Measurements from ENCODE around the gene THADA. TPM values are rescaled to one million over a fixed set of nuclear protein-coding genes. Genes with fewer than 3 reads are reported as not detected.
A peak's percentile ranks its signal among the peaks of the same experiment; 100 is the strongest.

Gene THADA
- polyA plus RNA-seq, 3 donors, result 7.3 to 11.2 (median 9.7) TPM

- Mint-ChIP-seq H3K27me3 (ENCODE audit: low read depth in 3 of 3) (no peaks in the 10 kb centered on the region), H3K9me3 (peaks cover 0 to 2% (median 0%) of the 10 kb centered on the region in 7 donors), H3K27ac (no peak overlapping the region), H3K4me3 (no peak overlapping the region), H3K4me1 (no peaks in the 10 kb centered on the region), H3K36me3 (peaks cover 64 to 85% of the 10 kb centered on the region in 2 donors)
- whole genome bisulfite sequencing (ENCODE audit: insufficient coverage), result 96% methylated on average over 4 of the region's 5 CpGs
- Histone ChIP-seq H4K20me1 (ENCODE audit: insufficient read depth, low read length) (no peaks in the 10 kb centered on the region), H3K4me2 (replicated peaks; ENCODE audit: extremely low read depth, low read length, poor library complexity, severe bottlenecking) (no peak overlapping the region), H3K27me3 (ENCODE audit: control insufficient read depth in 2 of 2, insufficient read depth in 2 of 2, low read length in 2 of 2) (no peaks in the 10 kb centered on the region), H3K27ac (ENCODE audit: low read depth in 1 of 2, low read length in 2 of 2) (no peak overlapping the region), H3K4me3 (replicated peaks in 1 of 3; ENCODE audit: low read depth in 2 of 3, low read length in 3 of 3) (no peak overlapping the region), H3K9me3 (replicated peaks in 1 of 2; ENCODE audit: control insufficient read depth in 1 of 2, insufficient read depth in 1 of 2, low read length in 2 of 2) (no peaks in the 10 kb centered on the region), H3K9ac (ENCODE audit: insufficient read depth, low read length, poor library complexity, severe bottlenecking) (no peak overlapping the region), H2AFZ (ENCODE audit: insufficient read depth, low read depth, low read length, poor library complexity, severe bottlenecking) (no peak overlapping the region), H3K79me2 (ENCODE audit: insufficient read depth, low read length) (no peaks in the 10 kb centered on the region), H3K4me1 (ENCODE audit: control insufficient read depth in 1 of 2, insufficient read depth in 2 of 2, low read length in 2 of 2) (no peaks in the 10 kb centered on the region), H3K36me3 (replicated peaks in 1 of 2; ENCODE audit: control insufficient read depth in 1 of 2, insufficient read depth in 2 of 2, low read length in 2 of 2) (peaks cover 80 to 90% of the 10 kb centered on the region in 2 donors)
- TF ChIP-seq CTCF (IDR thresholded peaks at IDR 0.05), result no peak
- DNase-seq, result no peak
- intact Hi-C loops (cut with micrococcal nuclease), result loop anchor here (2.0 to 10.0 kb wide), 3 partner anchors 632 to 755 kb away; no protein-coding TSS in a partner anchor
Measured at GRCh38 chr2:43579275-43579981, 16.4 kb downstream of the THADA start.

GRCh38 chr2:43576981-43577892 lies 18.6 kb downstream of the THADA start:
- no peak overlapping the region for H2AFZ ChIP-seq (ENCODE audit: insufficient read depth, low read depth, low read length, poor library complexity, severe bottlenecking)
- WGBS (ENCODE audit: insufficient coverage), result 86% methylated on average over 4 of the region's 8 CpGs
- intact Hi-C loops (cut with micrococcal nuclease), result loop anchor here in 1 of 2 donors (5.0 to 10.0 kb wide), 2 partner anchors 630 to 752 kb away; no protein-coding TSS in a partner anchor
- H3K27ac ChIP-seq (ENCODE audit: low read depth in 1 of 2, low read length in 2 of 2), result no peak overlapping the region
- no peak overlapping the region for H3K4me2 ChIP-seq (replicated peaks; ENCODE audit: extremely low read depth, low read length, poor library complexity, severe bottlenecking)
- H3K27me3 Mint-ChIP-seq (ENCODE audit: low read depth in 3 of 3), result no peaks in the 10 kb centered on the region
- no peak overlapping the region for H3K4me3 Mint-ChIP-seq
- H3K36me3 ChIP-seq (replicated peaks in 1 of 2; ENCODE audit: control insufficient read depth in 1 of 2, insufficient read depth in 2 of 2, low read length in 2 of 2), result peaks cover 77 to 90% of the 10 kb centered on the region in 2 donors
- H3K4me3 ChIP-seq (replicated peaks in 1 of 3; ENCODE audit: low read depth in 2 of 3, low read length in 3 of 3), result no peak overlapping the region
- H3K4me1 ChIP-seq (ENCODE audit: control insufficient read depth in 1 of 2, insufficient read depth in 2 of 2, low read length in 2 of 2), result no peaks in the 10 kb centered on the region
- H3K4me1 Mint-ChIP-seq, result no peaks in the 10 kb centered on the region
- no peaks in the 10 kb centered on the region for H3K27me3 ChIP-seq (ENCODE audit: control insufficient read depth in 2 of 2, insufficient read depth in 2 of 2, low read length in 2 of 2)
- DNase-seq, result peak; percentile 28 to 47 (median 46)
- H3K9ac ChIP-seq (ENCODE audit: insufficient read depth, low read length, poor library complexity, severe bottlenecking), result no peak overlapping the region
- H3K9me3 Mint-ChIP-seq, result peaks cover 0 to 2% (median 0%) of the 10 kb centered on the region in 7 donors
- no peaks in the 10 kb centered on the region for H3K9me3 ChIP-seq (replicated peaks in 1 of 2; ENCODE audit: control insufficient read depth in 1 of 2, insufficient read depth in 1 of 2, low read length in 2 of 2)
- no peaks in the 10 kb centered on the region for H3K79me2 ChIP-seq (ENCODE audit: insufficient read depth, low read length)
- H3K27ac Mint-ChIP-seq, result peak overlapping the region in 1 of 7 donors; percentile 30
- H4K20me1 ChIP-seq (ENCODE audit: insufficient read depth, low read length), result no peaks in the 10 kb centered on the region
- H3K36me3 Mint-ChIP-seq, result peaks cover 65 to 76% of the 10 kb centered on the region in 2 donors
- TF ChIP-seq CTCF (IDR thresholded peaks at IDR 0.05), result peak; percentile 87

Measured in CD14-positive monocyte (primary cell).